Heart left ventricle (tissue), 13 donors: ENCODE data around the gene CBL.

ENCODE experiments used
- POLR2A ChIP-seq, 2 donors: fragments of 450-650 bp; IDR thresholded peaks; one replicate each; pipeline ENCODE4 v1.6.1; 2017; ENCODE audit warnings: antibody characterized with exemption in 2 of 2, mild to moderate bottlenecking in 2 of 2, moderate library complexity in 2 of 2
- TF ChIP-seq, protein P1 (sequence below), 12 donors: fragments of 200-600 bp; sonication (generic) in 4 of 12; IDR thresholded peaks; one replicate each; pipeline versions ENCODE4 v1.5.0 to v1.8.0; 2018 to 2022; ENCODE audit warnings: antibody characterized with exemption in 12 of 12, mild to moderate bottlenecking in 5 of 12
- donor health status: ischemic (EF 13 %, LVEDD 7.1; RV severe dilation, severe dysfunction).
- donor health status: DM: no; HTN: yes; CAD: no.
- donor health status: DM: no; HTN: no; CAD: no.
- donor health status: ischemic (EF 25% LVEDD 6.9; RV normal size, moderate dysfunction).
- donor health status: ischemic (EF 25% LVEDD 5.7; RV mildly dilated, moderate dysfunction).
- donor health status: ischemic (EF 35%, LVEDD 5.7; RV mildly dilated, moderate dysfunction).
- donor health status: nonischemic (EF 11% LVEDD 7.7; RV severe dilation, severe dysfunction).
- donor health status: DM: yes; HTN: yes; CAD: no.
- donor health status: PGD.
- donor health status: ischemic (EF 29% LVEDD 5.4; RV normal size, mild dysfunction).
- donor health status: nonischemic (EF 23%, LVEDD 6.1; RV moderate dilation, normal function).

- TF ChIP-seq, protein P1, sequence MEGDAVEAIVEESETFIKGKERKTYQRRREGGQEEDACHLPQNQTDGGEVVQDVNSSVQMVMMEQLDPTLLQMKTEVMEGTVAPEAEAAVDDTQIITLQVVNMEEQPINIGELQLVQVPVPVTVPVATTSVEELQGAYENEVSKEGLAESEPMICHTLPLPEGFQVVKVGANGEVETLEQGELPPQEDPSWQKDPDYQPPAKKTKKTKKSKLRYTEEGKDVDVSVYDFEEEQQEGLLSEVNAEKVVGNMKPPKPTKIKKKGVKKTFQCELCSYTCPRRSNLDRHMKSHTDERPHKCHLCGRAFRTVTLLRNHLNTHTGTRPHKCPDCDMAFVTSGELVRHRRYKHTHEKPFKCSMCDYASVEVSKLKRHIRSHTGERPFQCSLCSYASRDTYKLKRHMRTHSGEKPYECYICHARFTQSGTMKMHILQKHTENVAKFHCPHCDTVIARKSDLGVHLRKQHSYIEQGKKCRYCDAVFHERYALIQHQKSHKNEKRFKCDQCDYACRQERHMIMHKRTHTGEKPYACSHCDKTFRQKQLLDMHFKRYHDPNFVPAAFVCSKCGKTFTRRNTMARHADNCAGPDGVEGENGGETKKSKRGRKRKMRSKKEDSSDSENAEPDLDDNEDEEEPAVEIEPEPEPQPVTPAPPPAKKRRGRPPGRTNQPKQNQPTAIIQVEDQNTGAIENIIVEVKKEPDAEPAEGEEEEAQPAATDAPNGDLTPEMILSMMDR (IDR thresholded peaks at IDR 0.05): no peak
- no peak for TF ChIP-seq POLR2A (IDR thresholded peaks at IDR 0.05)
These were observed 101.8 kb downstream of the CBL start for GRCh38 chr11:119307974-119308373.
